HepG2 (cell line): Measurements from ENCODE around the gene C1orf159. TPM values are rescaled to one million over a fixed set of nuclear protein-coding genes. Genes with fewer than 3 reads are reported as not detected.

Source experiments
- FLYWCH1 ChIP-seq: sonication (generic); formaldehyde crosslinking; IDR thresholded peaks from 2 replicates; pipeline ENCODE4 v1.8.1; 2023; ENCODE audit warnings: mild to moderate bottlenecking, missing genetic modification reagents
- IRF2 ChIP-seq: IDR thresholded peaks from 2 replicates; pipeline ENCODE4 v1.6.1; 2018; ENCODE audit warnings: missing genetic modification reagents, missing compliant biosample characterization
- MZF1 ChIP-seq: sonication (generic); formaldehyde crosslinking; IDR thresholded peaks from 2 replicates; pipeline ENCODE4 v1.8.1; 2023; ENCODE audit warnings: mild to moderate bottlenecking, missing genetic modification reagents, borderline replicate concordance
- SPEN ChIP-seq: sonication (generic); formaldehyde crosslinking; IDR thresholded peaks from 2 replicates; pipeline ENCODE4 v1.5.1; 2020; ENCODE audit warnings: low read depth, mild to moderate bottlenecking, missing genetic modification reagents
- TCF12 ChIP-seq, 2 experiments: fragments of 450-650 bp in 1 of 2; sonication (generic) in 1 of 2; formaldehyde crosslinking in 1 of 2; IDR thresholded peaks; 2 replicates each; pipeline versions ENCODE4 v1.6.1 to v1.8.0; 2017 to 2022; ENCODE audit warnings: antibody characterized with exemption in 1 of 2, mild to moderate bottlenecking in 1 of 2, missing genetic modification reagents in 1 of 2, moderate library complexity in 1 of 2
- ZBTB20 ChIP-seq: sonication (generic); formaldehyde crosslinking; IDR thresholded peaks from 2 replicates; pipeline ENCODE4 v1.8.1; 2023; ENCODE audit warnings: missing genetic modification reagents, low read depth, mild to moderate bottlenecking, borderline replicate concordance
- ZMYM3 ChIP-seq: sonication (generic); formaldehyde crosslinking; IDR thresholded peaks from 2 replicates; pipeline ENCODE4 v1.5.1; 2020; ENCODE audit warnings: mild to moderate bottlenecking, missing genetic modification reagents
- ZNF121 ChIP-seq: sonication (generic); formaldehyde crosslinking; IDR thresholded peaks from 2 replicates; pipeline ENCODE4 v1.5.0; 2020; ENCODE audit warnings: mild to moderate bottlenecking, missing genetic modification reagents
- ZNF142 ChIP-seq: sonication (generic); formaldehyde crosslinking; IDR thresholded peaks from 2 replicates; pipeline ENCODE4 v1.4.0; 2020; ENCODE audit warnings: missing genetic modification reagents
- ZNF230 ChIP-seq: sonication (generic); formaldehyde crosslinking; IDR thresholded peaks from 2 replicates; pipeline ENCODE4 v1.4.0; 2020; ENCODE audit warnings: mild to moderate bottlenecking, missing genetic modification reagents
- ZNF414 ChIP-seq: sonication (generic); formaldehyde crosslinking; IDR thresholded peaks from 2 replicates; pipeline ENCODE4 v1.5.0; 2020; ENCODE audit warnings: missing genetic modification reagents
- ZNF646 ChIP-seq: sonication (generic); formaldehyde crosslinking; IDR thresholded peaks from 2 replicates; pipeline ENCODE4 v1.9.0; 2021; ENCODE audit warnings: mild to moderate bottlenecking, missing genetic modification reagents
- ZNF674 ChIP-seq: sonication (generic); formaldehyde crosslinking; IDR thresholded peaks from 2 replicates; pipeline ENCODE4 v1.5.0; 2020; ENCODE audit warnings: low read depth, mild to moderate bottlenecking, missing genetic modification reagents
- ZNF709 ChIP-seq: sonication (generic); formaldehyde crosslinking; IDR thresholded peaks from 2 replicates; pipeline ENCODE4 v1.5.0; 2020; ENCODE audit warnings: mild to moderate bottlenecking, missing genetic modification reagents
- polyA plus RNA-seq, 8 experiments: library from polyadenylated mRNA; depleted of rRNA in 3 of 8; stranded (reverse) in 7 of 8; unstranded in 1 of 8; fragments of >200 nt; fragmentation: Illumina TruSeq in 4 of 8; extraction: Trizol in 4 of 8; gene quantifications; 2 replicates each; pipeline versions ENCODE4 v1.2.1 to v1.2.3, GENCODE V29; 2011 to 2016; ENCODE audit warnings: low read depth in 4 of 8, missing spikeins in 1 of 8, mixed read lengths in 1 of 8; ENCODE audit not compliant: insufficient read depth in 1 of 8
- total RNA-seq, 5 experiments: library from RNA; depleted of rRNA; stranded (reverse); fragments of >200 nt; fragmentation: Illumina TruSeq; extraction: Trizol; gene quantifications; 2 replicates each; pipeline ENCODE4 v1.2.3, GENCODE V29; 2016; ENCODE audit warnings: low read depth in 1 of 5

The C1orf159 gene
- total and polyA plus RNA-seq, 2 of the 13 experiments (the other 11 are each of a cell fraction or from before 2014, with no cell fraction given) = 3.8 to 6.7 TPM

- no peak for TF ChIP-seq TCF12 (IDR thresholded peaks at IDR 0.05)
- TF ChIP-seq TCF12 (CRISPR knock-in tag; IDR thresholded peaks at IDR 0.05) = peak; percentile 66; the same call in 1 of the 2 replicates
- peak; percentile 67; the same call in 1 of the 2 replicates for TF ChIP-seq ZNF709 (CRISPR knock-in tag)
- TF ChIP-seq ZNF414 (CRISPR knock-in tag) = no peak
- TF ChIP-seq ZNF230 = peak; percentile 68; the same call in 1 of the 2 replicates
- TF ChIP-seq SPEN = peak; percentile 58; the same call in 1 of the 2 replicates
- 0 out of 2 replicates have a peak, but pooled peaks have one; percentile 28 for TF ChIP-seq ZMYM3 (CRISPR knock-in tag)
- TF ChIP-seq ZNF674 (CRISPR knock-in tag) = no peak
- TF ChIP-seq ZNF121 (CRISPR knock-in tag) = peak; percentile 65
- 0 out of 2 replicates have a peak, but pooled peaks have one; percentile 44 for TF ChIP-seq ZBTB20
- TF ChIP-seq FLYWCH1 (CRISPR knock-in tag) = 0 out of 2 replicates have a peak, but pooled peaks have one; percentile 50
- peak; percentile 38; the same call in 1 of the 2 replicates for TF ChIP-seq IRF2 (CRISPR knock-in tag)
- TF ChIP-seq ZNF142 (CRISPR knock-in tag) = peak; percentile 84
- no peak for TF ChIP-seq ZNF646
- no peak for TF ChIP-seq MZF1
These were observed 9.1 kb upstream of the C1orf159 start (continued) for GRCh38 chr1:1124786-1125642.
